ACC112 (cell line): ENCODE measurements around the gene ALK.

Experiments
- H2AFZ ChIP-seq: fragments of 200-600 bp; sonication (generic); one replicate; pipeline ENCODE4 v1.6.0; 2017; ENCODE audit warnings: antibody characterized with exemption, low read length; ENCODE audit not compliant: unreplicated experiment
- H3K27ac ChIP-seq: fragments of 200-600 bp; sonication (generic); 2 replicates; pipeline ENCODE4 v1.5.1; 2014; ENCODE audit warnings: low read depth, mild to moderate bottlenecking, antibody characterized with exemption, low read length, moderate library complexity
- H3K27me3 ChIP-seq: fragments of 200-600 bp; sonication (generic); 2 replicates; pipeline ENCODE4 v1.6.1; 2014; ENCODE audit warnings: mild to moderate bottlenecking, antibody characterized with exemption, low read length, moderate library complexity, mixed read lengths; ENCODE audit not compliant: insufficient read depth
- H3K36me3 ChIP-seq: fragments of 200-600 bp; sonication (generic); 2 replicates; pipeline ENCODE4 v1.6.1; 2016; ENCODE audit warnings: mild to moderate bottlenecking, antibody characterized with exemption, low read length, moderate library complexity, mixed read lengths; ENCODE audit not compliant: insufficient read depth
- H3K4me1 ChIP-seq: fragments of 200-600 bp; sonication (generic); one replicate; pipeline ENCODE4 v1.6.1; 2016; ENCODE audit warnings: low read length, mixed read lengths; ENCODE audit not compliant: insufficient read depth, unreplicated experiment, control insufficient read depth
- H3K4me3 ChIP-seq: fragments of 200-600 bp; sonication (generic); 2 replicates; pipeline ENCODE4 v1.5.1; 2014; ENCODE audit warnings: mild to moderate bottlenecking, low read depth, low read length
- H3K79me2 ChIP-seq: fragments of 200-600 bp; sonication (generic); one replicate; pipeline ENCODE4 v1.6.0; 2016; ENCODE audit warnings: low read length; ENCODE audit not compliant: control insufficient read depth, unreplicated experiment, insufficient read depth

The ALK gene

GRCh38 chr2:29430382-29431112 lies 490.8 kb downstream of the ALK start:
- Histone ChIP-seq H3K79me2 (no peaks in the 10 kb centered on the region), H3K27me3 (peaks cover 5% of the 10 kb centered on the region), H2AFZ (no peak overlapping the region), H3K4me3 (no peak overlapping the region), H3K4me1 (no peaks in the 10 kb centered on the region), H3K27ac (no peak overlapping the region), H3K36me3 (no peaks in the 10 kb centered on the region)

GRCh38 chr2:29426354-29426753 lies 495.0 kb downstream of the ALK start:
- no peak overlapping the region for H2AFZ ChIP-seq
- H3K36me3 ChIP-seq: no peaks in the 10 kb centered on the region
- no peaks in the 10 kb centered on the region for H3K79me2 ChIP-seq
- H3K27me3 ChIP-seq: no peaks in the 10 kb centered on the region; the same call in none of the 2 replicates
- no peak overlapping the region for H3K27ac ChIP-seq
- H3K4me1 ChIP-seq: no peaks in the 10 kb centered on the region
- no peak overlapping the region for H3K4me3 ChIP-seq

GRCh38 chr2:29425866-29426265 lies 495.5 kb downstream of the ALK start:
- no peaks in the 10 kb centered on the region for H3K36me3 ChIP-seq
- no peak overlapping the region for H3K4me3 ChIP-seq
- H3K4me1 ChIP-seq: no peaks in the 10 kb centered on the region
- H3K27ac ChIP-seq: no peak overlapping the region
- H3K79me2 ChIP-seq: no peaks in the 10 kb centered on the region
- H2AFZ ChIP-seq: no peak overlapping the region
- H3K27me3 ChIP-seq: no peaks in the 10 kb centered on the region; the same call in none of the 2 replicates

GRCh38 chr2:29423061-29423666 lies 498.2 kb downstream of the ALK start:
- no peak overlapping the region for H3K4me3 ChIP-seq
- no peaks in the 10 kb centered on the region for H3K4me1 ChIP-seq
- H3K79me2 ChIP-seq: no peaks in the 10 kb centered on the region
- peaks cover 3% of the 10 kb centered on the region for H3K27me3 ChIP-seq
- H2AFZ ChIP-seq: no peak overlapping the region
- H3K27ac ChIP-seq: no peak overlapping the region
- no peaks in the 10 kb centered on the region for H3K36me3 ChIP-seq

GRCh38 chr2:29420999-29421782 lies 500.2 kb downstream of the ALK start:
- no peaks in the 10 kb centered on the region for H3K79me2 ChIP-seq
- H3K27ac ChIP-seq: no peak overlapping the region
- peaks cover 3% of the 10 kb centered on the region for H3K27me3 ChIP-seq
- H3K4me3 ChIP-seq: no peak overlapping the region
- no peak overlapping the region for H2AFZ ChIP-seq
- no peaks in the 10 kb centered on the region for H3K4me1 ChIP-seq
- no peaks in the 10 kb centered on the region for H3K36me3 ChIP-seq

- Histone ChIP-seq H3K36me3 (no peaks in the 10 kb centered on the region), H2AFZ (no peak overlapping the region), H3K4me3 (no peak overlapping the region), H3K79me2 (no peaks in the 10 kb centered on the region), H3K4me1 (no peaks in the 10 kb centered on the region), H3K27me3 (peaks cover 3% of the 10 kb centered on the region), H3K27ac (no peak overlapping the region)
These were observed 500.9 kb downstream of the ALK start for GRCh38 chr2:29420464-29420863.

GRCh38 chr2:29417630-29418029 lies 503.8 kb downstream of the ALK start:
- no peak overlapping the region for H2AFZ ChIP-seq
- H3K79me2 ChIP-seq: no peaks in the 10 kb centered on the region
- H3K27ac ChIP-seq: no peak overlapping the region
- H3K27me3 ChIP-seq: peaks cover 3% of the 10 kb centered on the region; the same call in 1 of the 2 replicates
- no peak overlapping the region for H3K4me3 ChIP-seq
- no peaks in the 10 kb centered on the region for H3K4me1 ChIP-seq
- no peaks in the 10 kb centered on the region for H3K36me3 ChIP-seq

- no peak overlapping the region for H3K27ac ChIP-seq
- H3K79me2 ChIP-seq: no peaks in the 10 kb centered on the region
- H2AFZ ChIP-seq: no peak overlapping the region
- no peaks in the 10 kb centered on the region; the same call in 1 of the 2 replicates for H3K27me3 ChIP-seq
- H3K36me3 ChIP-seq: no peaks in the 10 kb centered on the region
- no peaks in the 10 kb centered on the region for H3K4me1 ChIP-seq
- no peak overlapping the region for H3K4me3 ChIP-seq
These were observed 509.0 kb downstream of the ALK start for GRCh38 chr2:29412197-29412925.

- no peaks in the 10 kb centered on the region for H3K79me2 ChIP-seq
- H3K4me1 ChIP-seq: no peaks in the 10 kb centered on the region
- peaks cover 6% of the 10 kb centered on the region; the same call in 1 of the 2 replicates for H3K27me3 ChIP-seq
- no peak overlapping the region for H2AFZ ChIP-seq
- no peaks in the 10 kb centered on the region for H3K36me3 ChIP-seq
- no peak overlapping the region for H3K4me3 ChIP-seq
- H3K27ac ChIP-seq: no peak overlapping the region
These were observed 515.7 kb downstream of the ALK start for GRCh38 chr2:29405707-29406106.

GRCh38 chr2:29405266-29405665 lies 516.1 kb downstream of the ALK start:
- H2AFZ ChIP-seq: no peak overlapping the region
- H3K27me3 ChIP-seq: peaks cover 6% of the 10 kb centered on the region; the same call in 1 of the 2 replicates
- H3K4me3 ChIP-seq: no peak overlapping the region
- H3K27ac ChIP-seq: no peak overlapping the region
- H3K79me2 ChIP-seq: no peaks in the 10 kb centered on the region
- no peaks in the 10 kb centered on the region for H3K4me1 ChIP-seq
- no peaks in the 10 kb centered on the region for H3K36me3 ChIP-seq
